SKM-1 treated with dmso at 0.1 percent for 144 hours (cell line): ENCODE measurements around the gene ZFP62.
"Not testable (repeated sequence)": the region's sequence is repeated elsewhere in the genome, so short reads cannot be mapped to it uniquely, and the experiment has no call there.

Source experiments
- DNase-seq: peaks from one replicate; lab custom pipeline; 2025; ENCODE audit not compliant: unreplicated experiment; lab: John Stamatoyannopoulos, UW

ZFP62 gene

GRCh38 chr5:180831139-180832093 lies 29.7 kb downstream of the ZFP62 start:
- DNase-seq: peak; percentile 62

- no peak for DNase-seq
Observed at GRCh38 chr5:180830253-180831138, 30.6 kb downstream of the ZFP62 start.

- no peak for DNase-seq
Observed at GRCh38 chr5:180829726-180830125, 31.4 kb downstream of the ZFP62 start.

GRCh38 chr5:180828756-180829531 lies 32.1 kb downstream of the ZFP62 start:
- DNase-seq: not testable (repeated sequence)

- not testable (repeated sequence) for DNase-seq
Observed at GRCh38 chr5:180827374-180827773, 33.7 kb downstream of the ZFP62 start.

GRCh38 chr5:180825768-180826525 lies 35.1 kb downstream of the ZFP62 start:
- DNase-seq: no peak

- no peak for DNase-seq
Observed at GRCh38 chr5:180824630-180825476, 36.2 kb downstream of the ZFP62 start.

- no peak for DNase-seq
Observed at GRCh38 chr5:180823940-180824629, 37.0 kb downstream of the ZFP62 start.

GRCh38 chr5:180823346-180823745 lies 37.7 kb downstream of the ZFP62 start:
- DNase-seq: no peak

- no peak for DNase-seq
Observed at GRCh38 chr5:180821538-180821937, 39.5 kb downstream of the ZFP62 start.

GRCh38 chr5:180820788-180821321 lies 40.2 kb downstream of the ZFP62 start:
- DNase-seq: no peak

- no peak for DNase-seq
Observed at GRCh38 chr5:180818677-180819341, 42.3 kb downstream of the ZFP62 start.

GRCh38 chr5:180817893-180818674 lies 43.0 kb downstream of the ZFP62 start:
- DNase-seq: no peak

GRCh38 chr5:180816608-180817534 lies 44.2 kb downstream of the ZFP62 start:
- DNase-seq: no peak

- peak; percentile 58 for DNase-seq
Observed at GRCh38 chr5:180815293-180815917, 45.7 kb downstream of the ZFP62 start.

GRCh38 chr5:180813420-180813819 lies 47.7 kb downstream of the ZFP62 start:
- DNase-seq: no peak
